Panc1 (cell line): ENCODE results near the gene MAGEE2. TPM values are rescaled to one million over a fixed set of nuclear protein-coding genes. Genes with fewer than 3 reads are reported as not detected.

Experiments
- ATAC-seq: fragments of 200-7000 bp; cut with Tn5 transposase; 2 replicates; pipeline ENCODE4 v1.9.1; 2020; ENCODE audit warnings: mild to moderate bottlenecking, moderate library complexity
- Bru-seq: library from RNA; stranded (reverse); fragments of 400-500 nt; gene quantifications from one replicate; lab custom pipeline; 2021; lab: Mats Ljungman, UMichigan
- BruChase-seq, 2 experiments: library from RNA; stranded (reverse); fragments of 400-500 nt; gene quantifications; one replicate each; lab custom pipeline; 2021; lab: Mats Ljungman, UMichigan
- BruUV-seq: library from RNA; stranded (reverse); fragments of 400-500 nt; replicated peaks from 2 replicates; lab custom pipeline; 2021; lab: Mats Ljungman, UMichigan
- CTCF ChIA-PET: fragments of 300-600 bp; sonication (Branson Sonifier 250); formaldehyde crosslinking; loops from one replicate; lab custom pipeline; 2022; ENCODE audit warnings: antibody characterized with exemption; lab: Charles Lee
- POLR2A ChIA-PET: fragments of 300-600 bp; sonication (Branson Sonifier 250); formaldehyde crosslinking; loops from one replicate; lab custom pipeline; 2022; ENCODE audit warnings: antibody characterized with exemption; lab: Charles Lee
- DNase-seq: peaks from one replicate; pipeline ENCODE4 v3.0.0-alpha.2; 2010; ENCODE audit warnings: low read depth, low spot score
- H3K27ac ChIP-seq: 2 replicates; pipeline ENCODE4 v1.5.1; 2011; ENCODE audit warnings: mild to moderate bottlenecking, low read length, inconsistent platforms
- H3K27me3 ChIP-seq: fragments of 200-500 bp; sonication (Bioruptor generic); 2 replicates; pipeline ENCODE4 v1.6.0; 2014; ENCODE audit warnings: low read length, inconsistent platforms; ENCODE audit not compliant: control insufficient read depth, insufficient read depth
- H3K36me3 ChIP-seq: fragments of 200-500 bp; sonication (Bioruptor generic); 2 replicates; pipeline ENCODE4 v1.5.1; 2014; ENCODE audit warnings: inconsistent platforms, mild to moderate bottlenecking, low read length, moderate library complexity; ENCODE audit not compliant: control insufficient read depth, insufficient read depth
- H3K4me1 ChIP-seq: 2 replicates; pipeline ENCODE4 v1.5.1; 2011; ENCODE audit warnings: inconsistent platforms, mild to moderate bottlenecking, low read length, moderate library complexity; ENCODE audit not compliant: control insufficient read depth, insufficient read depth
- H3K4me3 ChIP-seq, 2 experiments: 2 replicates each; pipeline ENCODE4 v1.5.1; 2011 to 2012; ENCODE audit warnings: low read depth in 2 of 2, low read length in 2 of 2, mild to moderate bottlenecking in 2 of 2, inconsistent platforms in 1 of 2, moderate library complexity in 1 of 2
- H3K9me3 ChIP-seq: fragments of 200-500 bp; sonication (Bioruptor generic); 2 replicates; pipeline ENCODE4 v1.5.1; 2014; ENCODE audit warnings: low read depth, mild to moderate bottlenecking, inconsistent platforms, low read length, moderate library complexity; ENCODE audit not compliant: control insufficient read depth, insufficient read depth
- POLR2AphosphoS5 ChIP-seq: IDR thresholded peaks from 2 replicates; pipeline ENCODE4 v1.6.1; 2012; ENCODE audit warnings: mild to moderate bottlenecking, low read depth, low read length, moderate library complexity
- SIN3A ChIP-seq: IDR thresholded peaks from 2 replicates; pipeline ENCODE4 v1.6.1; 2012; ENCODE audit warnings: low read depth, mild to moderate bottlenecking, low read length, moderate library complexity, borderline replicate concordance; ENCODE audit not compliant: insufficient read depth
- TCF7L2 ChIP-seq: IDR thresholded peaks from 2 replicates; pipeline ENCODE4 v1.6.1; 2011; ENCODE audit warnings: mild to moderate bottlenecking, low read depth, low read length, inconsistent platforms
- in situ Hi-C: cut with HindIII; loops from 2 replicates; pipeline ENCODE4 v1.10.0; 2016; ENCODE audit warnings: low sequenced_read_pairs, low pct_unique_long_range_greater_than_20kb
- intact Hi-C: fragments of 100-400 bp; cut with micrococcal nuclease; formaldehyde crosslinking; loops from one replicate; pipeline ENCODE4 v1.10.0; 2022; ENCODE audit not compliant: unreplicated experiment
- long read RNA-seq: library from polyadenylated mRNA; unstranded; transcript quantifications from one replicate; pipeline ENCODE4 v2.0.0, GENCODE V29; 2021; ENCODE audit not compliant: unreplicated experiment
- polyA plus RNA-seq: library from polyadenylated mRNA; unstranded; fragments of >200 nt; gene quantifications from one replicate; pipeline ENCODE4 v1.2.1, GENCODE V29; 2012; ENCODE audit warnings: missing spikeins; ENCODE audit not compliant: insufficient read length
- total RNA-seq: library from RNA; stranded (reverse); gene quantifications from one replicate; pipeline ENCODE4 v1.2.1, GENCODE V29; 2021; ENCODE audit not compliant: unreplicated experiment
- TF ChIP-seq, protein P1 (sequence below): fragments of 450-650 bp; IDR thresholded peaks from 2 replicates; pipeline ENCODE4 v1.5.1; 2017; ENCODE audit warnings: mild to moderate bottlenecking
- TF ChIP-seq, protein P2 (sequence below), 2 experiments: IDR thresholded peaks; 2 replicates each; pipeline ENCODE4 v1.6.1; 2011 to 2012; ENCODE audit warnings: low read depth in 2 of 2, control low read depth in 1 of 2, low read length in 1 of 2, mild to moderate bottlenecking in 1 of 2, moderate library complexity in 1 of 2; ENCODE audit not compliant: insufficient read depth in 1 of 2

Gene MAGEE2
- total RNA-seq (not detected), Bru-seq, nascent RNA (not detected), BruChase-seq, experiment 1, labeled RNA remaining after a 2-hour chase (not detected), BruChase-seq, experiment 2, labeled RNA remaining after a 6-hour chase (not detected)
- polyA plus RNA-seq, result not detected
- long read RNA-seq, result 0 reads

DNA sequence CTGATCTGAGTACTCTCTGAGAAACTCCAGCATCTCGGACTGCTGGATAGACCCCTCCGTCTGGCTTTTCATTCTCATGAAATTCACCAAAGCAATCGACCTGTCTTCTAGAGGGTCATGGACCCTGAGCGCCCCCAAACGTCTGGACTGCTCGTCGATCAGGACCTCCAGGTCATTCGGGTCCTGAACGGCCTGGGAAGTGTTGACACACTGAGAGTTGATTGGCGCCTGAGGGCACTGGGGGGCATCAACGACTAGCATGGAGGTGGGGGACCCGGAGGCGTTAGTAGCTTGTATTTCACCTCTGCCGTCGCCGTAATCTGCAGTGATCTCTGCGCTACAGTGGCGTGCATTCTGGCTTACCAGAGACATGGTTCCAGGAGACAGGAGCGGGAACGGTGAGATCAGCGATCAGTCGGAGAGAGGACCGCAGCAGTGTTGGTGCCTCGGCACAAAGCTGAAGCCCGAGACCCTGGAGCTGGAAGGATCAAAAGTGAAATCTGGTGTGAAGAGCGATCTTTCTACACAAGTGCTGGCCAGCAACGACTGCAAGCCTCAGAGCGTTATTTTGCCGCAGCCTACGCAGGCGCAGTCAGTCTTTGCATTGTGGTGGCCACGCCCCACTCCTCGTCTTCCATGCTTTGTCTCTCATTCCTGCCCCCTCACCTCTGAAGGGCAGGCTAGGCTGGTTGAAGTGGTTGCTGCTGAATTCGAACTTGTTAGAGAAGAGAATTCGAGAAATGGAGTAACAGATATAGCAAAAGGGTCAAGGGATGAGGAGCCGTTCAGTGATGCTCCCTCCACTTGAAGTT is at the start of gene MAGEE2:
TSS of gene MAGEE2 (minus strand) at position 575 of the 812 bp plus-strand sequence. CDS start at position 372, 203 bp downstream.
- ATAC-seq, result no peak
- Histone ChIP-seq H3K9me3 (no peaks in the 10 kb centered on the region), H3K36me3 (no peaks in the 10 kb centered on the region), H3K4me3 (no peak within 1 kb of the TSS), H3K27me3 (no peaks in the 10 kb centered on the region), H3K4me1 (no peaks in the 10 kb centered on the region), H3K27ac (no peak within 1 kb of the TSS)
- no TSS peak for BruUV-seq
- intact Hi-C loops (no loop called here), in situ Hi-C loops (no loop called here)
- POLR2A ChIA-PET, result no interaction called here
- TF ChIP-seq, protein P1, sequence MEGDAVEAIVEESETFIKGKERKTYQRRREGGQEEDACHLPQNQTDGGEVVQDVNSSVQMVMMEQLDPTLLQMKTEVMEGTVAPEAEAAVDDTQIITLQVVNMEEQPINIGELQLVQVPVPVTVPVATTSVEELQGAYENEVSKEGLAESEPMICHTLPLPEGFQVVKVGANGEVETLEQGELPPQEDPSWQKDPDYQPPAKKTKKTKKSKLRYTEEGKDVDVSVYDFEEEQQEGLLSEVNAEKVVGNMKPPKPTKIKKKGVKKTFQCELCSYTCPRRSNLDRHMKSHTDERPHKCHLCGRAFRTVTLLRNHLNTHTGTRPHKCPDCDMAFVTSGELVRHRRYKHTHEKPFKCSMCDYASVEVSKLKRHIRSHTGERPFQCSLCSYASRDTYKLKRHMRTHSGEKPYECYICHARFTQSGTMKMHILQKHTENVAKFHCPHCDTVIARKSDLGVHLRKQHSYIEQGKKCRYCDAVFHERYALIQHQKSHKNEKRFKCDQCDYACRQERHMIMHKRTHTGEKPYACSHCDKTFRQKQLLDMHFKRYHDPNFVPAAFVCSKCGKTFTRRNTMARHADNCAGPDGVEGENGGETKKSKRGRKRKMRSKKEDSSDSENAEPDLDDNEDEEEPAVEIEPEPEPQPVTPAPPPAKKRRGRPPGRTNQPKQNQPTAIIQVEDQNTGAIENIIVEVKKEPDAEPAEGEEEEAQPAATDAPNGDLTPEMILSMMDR, result no peak
- TF ChIP-seq TCF7L2, result no peak
- TF ChIP-seq, protein P2, sequence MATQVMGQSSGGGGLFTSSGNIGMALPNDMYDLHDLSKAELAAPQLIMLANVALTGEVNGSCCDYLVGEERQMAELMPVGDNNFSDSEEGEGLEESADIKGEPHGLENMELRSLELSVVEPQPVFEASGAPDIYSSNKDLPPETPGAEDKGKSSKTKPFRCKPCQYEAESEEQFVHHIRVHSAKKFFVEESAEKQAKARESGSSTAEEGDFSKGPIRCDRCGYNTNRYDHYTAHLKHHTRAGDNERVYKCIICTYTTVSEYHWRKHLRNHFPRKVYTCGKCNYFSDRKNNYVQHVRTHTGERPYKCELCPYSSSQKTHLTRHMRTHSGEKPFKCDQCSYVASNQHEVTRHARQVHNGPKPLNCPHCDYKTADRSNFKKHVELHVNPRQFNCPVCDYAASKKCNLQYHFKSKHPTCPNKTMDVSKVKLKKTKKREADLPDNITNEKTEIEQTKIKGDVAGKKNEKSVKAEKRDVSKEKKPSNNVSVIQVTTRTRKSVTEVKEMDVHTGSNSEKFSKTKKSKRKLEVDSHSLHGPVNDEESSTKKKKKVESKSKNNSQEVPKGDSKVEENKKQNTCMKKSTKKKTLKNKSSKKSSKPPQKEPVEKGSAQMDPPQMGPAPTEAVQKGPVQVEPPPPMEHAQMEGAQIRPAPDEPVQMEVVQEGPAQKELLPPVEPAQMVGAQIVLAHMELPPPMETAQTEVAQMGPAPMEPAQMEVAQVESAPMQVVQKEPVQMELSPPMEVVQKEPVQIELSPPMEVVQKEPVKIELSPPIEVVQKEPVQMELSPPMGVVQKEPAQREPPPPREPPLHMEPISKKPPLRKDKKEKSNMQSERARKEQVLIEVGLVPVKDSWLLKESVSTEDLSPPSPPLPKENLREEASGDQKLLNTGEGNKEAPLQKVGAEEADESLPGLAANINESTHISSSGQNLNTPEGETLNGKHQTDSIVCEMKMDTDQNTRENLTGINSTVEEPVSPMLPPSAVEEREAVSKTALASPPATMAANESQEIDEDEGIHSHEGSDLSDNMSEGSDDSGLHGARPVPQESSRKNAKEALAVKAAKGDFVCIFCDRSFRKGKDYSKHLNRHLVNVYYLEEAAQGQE (IDR thresholded peaks at IDR 0.05; ENCODE audit: insufficient read depth in 1 of 2, low read depth in 2 of 2, low read length in 1 of 2), result no peak
- TF ChIP-seq SIN3A, result no peak
- TF ChIP-seq POLR2AphosphoS5, result no peak
- CTCF ChIA-PET, result no interaction called here
- DNase-seq, result no peak

GRCh38 chrX:75786290-75786689 is 1.2 kb upstream of the MAGEE2 start:
- in situ Hi-C loops, result no loop called here
- no peak overlapping the region for H3K27ac ChIP-seq
- ATAC-seq, result no peak
- POLR2A ChIA-PET, result no interaction called here
- BruUV-seq, result no TSS peak
- no peaks in the 10 kb centered on the region for H3K36me3 ChIP-seq
- CTCF ChIA-PET, result no interaction called here
- TF ChIP-seq POLR2AphosphoS5, result no peak
- TF ChIP-seq, protein P2 (IDR thresholded peaks at IDR 0.05; ENCODE audit: insufficient read depth in 1 of 2, low read depth in 2 of 2, low read length in 1 of 2), result no peak
- TF ChIP-seq, protein P1, result no peak
- TF ChIP-seq SIN3A, result no peak
- TF ChIP-seq TCF7L2, result no peak
- no peak for DNase-seq
- intact Hi-C loops, result no loop called here
- no peak overlapping the region for H3K4me3 ChIP-seq
- H3K27me3 ChIP-seq, result no peaks in the 10 kb centered on the region
- H3K4me1 ChIP-seq, result no peaks in the 10 kb centered on the region
- H3K9me3 ChIP-seq, result no peaks in the 10 kb centered on the region
